VCaP (cell line): ENCODE results near the gene CTBP1.

Experiments
- H3K27ac ChIP-seq: fragments of 450-650 bp; 2 replicates; pipeline ENCODE4 v1.5.1; 2017
- CTCF ChIP-seq: fragments of 450-650 bp; conservative IDR thresholded peaks from 2 replicates; pipeline ENCODE4 v1.5.1; 2017; ENCODE audit warnings: mild to moderate bottlenecking, moderate library complexity

The CTBP1 gene

GRCh38 chr4:1253831-1254230 is 4.9 kb upstream of the CTBP1 start:
- no peak overlapping the region for H3K27ac ChIP-seq
- no peak for TF ChIP-seq CTCF

GRCh38 chr4:1252928-1253492 is 4.1 kb upstream of the CTBP1 start:
- no peak for TF ChIP-seq CTCF
- no peak overlapping the region for H3K27ac ChIP-seq

- no peak for TF ChIP-seq CTCF
- no peak overlapping the region for H3K27ac ChIP-seq
Measured at GRCh38 chr4:1251773-1252066, 2.8 kb upstream of the CTBP1 start.

GRCh38 chr4:1250921-1251772 is 2.2 kb upstream of the CTBP1 start:
- H3K27ac ChIP-seq = no peak overlapping the region
- TF ChIP-seq CTCF = no peak

- peak overlapping the region; percentile 97; the same call in 1 of the 2 replicates for H3K27ac ChIP-seq
- TF ChIP-seq CTCF = no peak
Measured at GRCh38 chr4:1250527-1250812, 1.5 kb upstream of the CTBP1 start.

- TF ChIP-seq CTCF = no peak
- H3K27ac ChIP-seq = peak overlapping the region; percentile 97
Measured at GRCh38 chr4:1249731-1250526, 999 bp upstream of the CTBP1 start.

GRCh38 chr4:1249148-1249730 is 309 bp upstream of the CTBP1 start:
- TF ChIP-seq CTCF = no peak
- H3K27ac ChIP-seq = peak overlapping the region; percentile 97
